Thoracic aorta (tissue), 2 donors: ENCODE results near the gene XCR1. TPM values are rescaled to one million over a fixed set of nuclear protein-coding genes. Genes with fewer than 3 reads are reported as not detected.
A peak's percentile ranks its signal among the peaks of the same experiment; 100 is the strongest.

Experiments
- ATAC-seq: fragments of 150-250 bp; one replicate; pipeline ENCODE4 v1.8.0; 2017; ENCODE audit warnings: low read depth; ENCODE audit not compliant: insufficient number of reproducible peaks, low FRiP score
- DNase-seq: peaks from one replicate; pipeline ENCODE4 v3.0.0-alpha.2; 2020; ENCODE audit warnings: low spot score
- H3K27ac ChIP-seq, 2 donors: fragments of 200-600 bp; sonication (generic); 1 replicate in 1 of 2; 2 replicates in 1 of 2; pipeline ENCODE4 v1.5.1; 2016; ENCODE audit warnings: mild to moderate bottlenecking in 2 of 2, moderate library complexity in 2 of 2
- H3K27me3 ChIP-seq: fragments of 200-600 bp; sonication (generic); replicated peaks from 2 replicates; pipeline ENCODE4 v1.6.0; 2016; ENCODE audit warnings: mild to moderate bottlenecking; ENCODE audit not compliant: insufficient read depth
- H3K36me3 ChIP-seq: fragments of 200-600 bp; sonication (generic); one replicate; pipeline ENCODE4 v1.5.1; 2016
- H3K4me1 ChIP-seq, 2 donors: fragments of 200-600 bp; sonication (generic); 1 replicate in 1 of 2; 2 replicates in 1 of 2; pipeline versions ENCODE4 v1.5.1 to v1.6.0; 2016; ENCODE audit warnings: low read depth in 2 of 2, mild to moderate bottlenecking in 1 of 2; ENCODE audit not compliant: control insufficient read depth in 1 of 2
- H3K4me3 ChIP-seq: fragments of 200-600 bp; sonication (generic); 2 replicates; pipeline ENCODE4 v1.5.1; 2016; ENCODE audit warnings: mild to moderate bottlenecking
- H3K9me3 ChIP-seq: fragments of 200-600 bp; sonication (generic); 2 replicates; pipeline ENCODE4 v1.5.1; 2016
- total RNA-seq, 2 donors: library from RNA; depleted of rRNA; stranded (reverse); fragments of >200 nt; gene quantifications; one replicate each; pipeline versions ENCODE4 v1.1.0 to v1.2.3, GENCODE V29; 2016
- TF ChIP-seq, protein P1 (sequence below): fragments of 200-600 bp; sonication (generic); IDR thresholded peaks from one replicate; pipeline ENCODE4 v1.5.1; 2019; ENCODE audit warnings: antibody characterized with exemption

XCR1 gene
- total RNA-seq, 2 donors from 2014 or later: not detected

DNA sequence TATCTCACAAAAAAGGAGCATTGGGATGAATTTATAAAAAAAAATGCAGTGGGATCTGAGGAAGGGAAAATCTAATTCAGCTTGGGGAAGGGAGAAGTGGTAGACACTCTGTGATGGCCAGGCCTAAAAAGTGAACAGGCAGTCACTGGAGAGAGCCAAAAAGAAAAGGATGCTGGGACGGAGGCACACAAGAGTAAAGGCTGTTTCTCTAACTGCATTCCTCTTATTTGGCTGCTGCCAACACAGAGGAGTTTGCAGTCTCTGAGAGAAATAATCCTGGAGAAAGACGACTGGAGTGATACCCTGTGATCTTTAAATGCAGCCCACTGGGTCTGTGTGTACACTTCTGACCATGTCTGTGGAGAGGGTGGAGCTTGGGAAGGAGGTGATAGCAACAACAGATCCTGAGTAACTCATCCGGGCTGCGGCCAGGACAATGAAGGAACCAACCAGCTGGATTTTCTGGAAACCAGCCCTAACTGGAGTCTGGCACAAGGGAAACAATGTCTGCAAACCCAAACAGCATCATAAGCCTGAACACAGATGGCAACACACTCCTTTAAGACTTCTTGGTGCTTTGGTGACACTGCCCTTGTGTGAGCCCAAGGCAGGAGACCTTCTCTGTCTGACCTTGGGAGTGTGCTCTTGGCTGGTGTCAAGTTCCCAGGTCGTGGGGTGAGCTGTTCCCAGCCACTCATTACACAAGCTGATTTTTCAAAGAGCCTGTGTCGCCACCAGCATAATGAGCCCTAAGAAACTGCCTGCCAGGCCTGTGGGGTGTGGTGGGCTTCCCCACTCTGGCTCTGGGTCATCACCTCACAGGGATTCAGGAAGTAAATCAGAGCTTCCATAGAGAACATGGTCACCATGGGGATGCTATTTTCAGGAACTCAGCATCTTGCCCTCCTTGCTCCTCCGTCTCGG, 39.7 kb downstream of the XCR1 start:
- no peaks in the 10 kb centered on the region for H3K36me3 ChIP-seq
- H3K4me3 ChIP-seq: no peak overlapping the region
- ATAC-seq (no peak), DNase-seq (no peak)
- H3K27ac ChIP-seq: peak overlapping the region; percentile 99 to 100
- peaks cover 81 to 100% of the 10 kb centered on the region in 2 donors for H3K4me1 ChIP-seq
- H3K9me3 ChIP-seq: no peaks in the 10 kb centered on the region
- TF ChIP-seq, protein P1, sequence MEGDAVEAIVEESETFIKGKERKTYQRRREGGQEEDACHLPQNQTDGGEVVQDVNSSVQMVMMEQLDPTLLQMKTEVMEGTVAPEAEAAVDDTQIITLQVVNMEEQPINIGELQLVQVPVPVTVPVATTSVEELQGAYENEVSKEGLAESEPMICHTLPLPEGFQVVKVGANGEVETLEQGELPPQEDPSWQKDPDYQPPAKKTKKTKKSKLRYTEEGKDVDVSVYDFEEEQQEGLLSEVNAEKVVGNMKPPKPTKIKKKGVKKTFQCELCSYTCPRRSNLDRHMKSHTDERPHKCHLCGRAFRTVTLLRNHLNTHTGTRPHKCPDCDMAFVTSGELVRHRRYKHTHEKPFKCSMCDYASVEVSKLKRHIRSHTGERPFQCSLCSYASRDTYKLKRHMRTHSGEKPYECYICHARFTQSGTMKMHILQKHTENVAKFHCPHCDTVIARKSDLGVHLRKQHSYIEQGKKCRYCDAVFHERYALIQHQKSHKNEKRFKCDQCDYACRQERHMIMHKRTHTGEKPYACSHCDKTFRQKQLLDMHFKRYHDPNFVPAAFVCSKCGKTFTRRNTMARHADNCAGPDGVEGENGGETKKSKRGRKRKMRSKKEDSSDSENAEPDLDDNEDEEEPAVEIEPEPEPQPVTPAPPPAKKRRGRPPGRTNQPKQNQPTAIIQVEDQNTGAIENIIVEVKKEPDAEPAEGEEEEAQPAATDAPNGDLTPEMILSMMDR: no peak
- no peaks in the 10 kb centered on the region for H3K27me3 ChIP-seq

DNA sequence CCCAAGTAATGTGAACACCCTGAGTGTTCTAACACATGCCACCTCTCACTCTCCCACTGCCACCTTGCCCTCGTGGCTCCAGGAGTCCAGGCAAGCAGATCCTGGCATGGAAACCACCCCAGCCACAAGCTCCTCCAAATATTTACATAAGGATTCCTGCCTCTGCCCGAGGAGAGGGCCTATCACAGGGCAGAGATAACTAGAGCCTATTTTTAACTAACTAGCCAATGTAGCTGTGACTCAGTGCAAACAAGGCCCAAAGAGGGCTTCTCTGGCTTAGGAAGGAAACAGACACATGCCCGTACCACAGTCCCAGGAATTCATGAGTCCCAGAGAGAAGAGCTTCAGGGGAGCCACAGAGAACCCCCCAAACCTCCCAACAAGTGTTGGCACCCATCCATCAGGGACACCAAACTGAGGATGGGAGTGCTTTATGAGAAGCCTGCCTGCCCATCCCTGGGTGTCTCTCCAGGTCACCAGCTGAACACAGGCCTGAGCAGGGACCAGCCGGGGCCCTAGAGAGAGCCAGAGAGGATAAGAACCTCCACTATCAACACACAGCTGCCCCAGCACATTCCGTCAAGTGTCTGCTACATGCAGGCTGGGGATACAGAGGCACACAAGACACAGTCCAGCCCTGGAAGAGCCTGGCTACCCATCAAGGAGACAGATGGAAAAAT, 40.8 kb downstream of the XCR1 start:
- H3K36me3 ChIP-seq: peaks cover 5% of the 10 kb centered on the region
- ATAC-seq (peak; percentile 63), DNase-seq (no peak)
- H3K4me1 ChIP-seq: peaks cover 69 to 99% of the 10 kb centered on the region in 2 donors
- H3K27ac ChIP-seq: peak overlapping the region; percentile 99 to 100
- H3K4me3 ChIP-seq: peak overlapping the region; percentile 21
- H3K9me3 ChIP-seq: no peaks in the 10 kb centered on the region
- TF ChIP-seq, protein P1: no peak
- H3K27me3 ChIP-seq: no peaks in the 10 kb centered on the region

DNA sequence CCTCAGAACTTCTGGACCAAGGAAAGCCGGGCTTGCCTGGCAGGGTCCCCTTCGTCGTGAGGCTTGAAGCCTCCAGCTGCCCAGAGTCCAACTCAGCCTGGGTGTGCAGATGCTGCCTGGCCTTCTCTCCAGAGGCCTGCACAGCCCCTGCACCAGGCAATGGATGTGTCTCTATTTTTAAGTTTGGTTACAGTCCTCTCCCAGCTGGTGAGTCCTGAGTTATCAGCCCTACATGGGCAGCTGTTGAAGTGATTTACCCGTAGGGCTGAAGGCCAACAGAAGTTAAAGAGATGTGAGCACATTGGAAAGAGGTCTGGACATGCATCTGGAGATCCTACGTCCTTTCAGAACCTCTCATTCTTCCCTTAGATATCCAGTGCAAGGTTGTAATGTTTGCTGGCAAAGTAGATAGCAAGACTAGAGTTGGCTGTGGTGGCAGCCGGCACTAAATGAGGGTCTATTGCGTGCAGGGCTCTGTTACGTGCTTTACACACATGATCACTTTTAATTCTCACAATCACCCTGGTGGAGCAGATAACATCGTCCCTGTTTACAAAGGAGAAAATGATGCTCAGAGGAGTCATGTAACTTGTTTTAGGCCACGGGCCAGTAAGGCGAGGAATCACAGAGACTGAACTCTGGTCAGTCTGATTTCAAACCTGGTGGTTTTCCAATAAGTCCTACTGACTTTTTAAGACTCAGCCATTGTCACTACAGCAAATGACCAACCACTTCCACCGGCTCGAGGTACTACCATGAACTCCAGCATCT, 41.6 kb downstream of the XCR1 start:
- ATAC-seq: no peak
- peaks cover 64 to 99% of the 10 kb centered on the region in 2 donors for H3K4me1 ChIP-seq
- H3K27me3 ChIP-seq: no peaks in the 10 kb centered on the region
- H3K27ac ChIP-seq: peak overlapping the region; percentile 99 to 100
- no peaks in the 10 kb centered on the region for H3K9me3 ChIP-seq
- no peak for DNase-seq
- H3K4me3 ChIP-seq: no peak overlapping the region
- H3K36me3 ChIP-seq: peaks cover 10% of the 10 kb centered on the region
- TF ChIP-seq, protein P1: no peak

DNA sequence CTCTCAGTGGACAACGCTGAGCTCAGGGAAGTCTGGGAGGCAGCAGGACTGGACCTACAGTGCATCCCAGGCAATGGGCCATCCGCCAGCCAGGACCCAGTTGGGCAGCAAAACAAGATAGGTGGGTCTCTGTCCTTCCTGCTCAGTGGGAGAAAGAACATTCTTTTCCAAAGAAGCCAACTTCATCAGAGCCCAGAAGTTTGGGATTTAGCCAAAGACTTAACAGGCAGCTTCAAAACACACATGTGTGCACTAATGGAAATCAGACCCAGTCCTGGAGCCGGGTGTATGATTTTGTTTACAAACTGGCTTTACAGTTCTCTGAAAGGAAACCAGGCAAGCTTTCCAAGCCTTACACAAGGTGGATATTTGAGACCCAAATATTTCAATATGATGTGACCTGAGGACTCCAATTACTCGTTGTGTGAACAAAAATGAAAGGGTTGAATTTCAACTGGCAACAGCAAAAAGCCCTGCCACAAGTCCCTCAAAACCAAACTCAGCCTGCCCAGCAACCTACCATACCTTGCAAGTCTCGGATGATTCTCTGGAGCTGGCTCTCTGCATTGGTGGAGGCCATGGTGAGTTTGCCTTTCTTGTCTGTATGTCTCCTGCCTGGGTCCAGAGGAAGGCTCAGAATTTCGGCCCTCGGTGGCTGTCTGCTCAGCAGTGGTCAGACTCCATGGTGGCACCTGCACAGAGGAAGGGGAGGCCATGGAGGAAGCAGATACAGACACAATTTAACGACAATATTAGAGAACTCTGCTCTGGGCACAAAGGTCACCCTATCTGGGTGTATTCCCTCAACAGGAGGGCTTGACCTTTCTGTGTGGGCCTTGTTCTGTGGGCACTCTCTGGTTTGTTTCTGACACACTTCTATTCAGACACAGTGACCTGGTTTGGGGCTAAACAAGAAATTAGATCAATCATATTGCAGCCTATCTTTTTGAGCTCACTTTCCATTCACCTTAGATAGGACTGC, 42.7 kb downstream of the XCR1 start:
- TF ChIP-seq, protein P1: no peak
- DNase-seq: no peak
- Histone ChIP-seq H3K9me3 (no peaks in the 10 kb centered on the region), H3K27ac (peak overlapping the region; percentile 99 to 100), H3K27me3 (no peaks in the 10 kb centered on the region), H3K4me1 (peaks cover 58 to 88% of the 10 kb centered on the region in 2 donors), H3K4me3 (no peak overlapping the region), H3K36me3 (peaks cover 19% of the 10 kb centered on the region)
- ATAC-seq: no peak
